H54 (cell line): ENCODE data around the gene UCN2.
A peak's percentile ranks its signal among the peaks of the same experiment; 100 is the strongest.
"Not testable (repeated sequence)": the region's sequence is repeated elsewhere in the genome, so short reads cannot be mapped to it uniquely, and the experiment has no call there.

Source experiments
- DNase-seq: peaks from one replicate; pipeline ENCODE4 v3.0.0; 2011; ENCODE audit warnings: low spot score, mixed read lengths; ENCODE audit not compliant: insufficient read length
- FAIRE-seq: peaks from 3 replicates; lab custom pipeline; 2011; peaks lifted over from hg19 to GRCh38; lab: Jason Lieb, UNC
- POLR2A ChIP-seq: IDR thresholded peaks from 2 replicates; pipeline ENCODE4 v1.6.1; 2011; ENCODE audit warnings: low read depth, mild to moderate bottlenecking, low read length

Gene UCN2

DNA sequence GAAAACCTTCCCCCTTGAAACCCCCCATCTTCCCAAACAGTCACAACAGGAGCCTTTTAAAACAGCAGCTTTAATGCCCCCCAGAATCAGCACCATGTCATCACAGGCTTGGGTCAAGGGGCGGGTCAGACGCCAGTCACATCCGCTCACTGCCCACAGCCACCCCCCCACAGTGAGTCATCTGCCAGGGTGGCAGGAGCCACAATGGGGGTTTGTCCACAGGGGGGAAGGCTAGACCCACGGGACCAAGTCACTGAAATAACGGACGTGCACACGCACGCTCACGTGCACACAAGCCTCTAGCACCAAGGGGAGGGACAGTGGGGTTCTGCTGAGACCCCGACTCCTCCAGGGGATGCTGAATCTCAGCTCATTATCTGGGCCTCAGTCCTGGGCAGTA lies 441 bp upstream of the UCN2 start:
- FAIRE-seq (no peak), DNase-seq (peak; percentile 92)
- no peak for TF ChIP-seq POLR2A

DNA sequence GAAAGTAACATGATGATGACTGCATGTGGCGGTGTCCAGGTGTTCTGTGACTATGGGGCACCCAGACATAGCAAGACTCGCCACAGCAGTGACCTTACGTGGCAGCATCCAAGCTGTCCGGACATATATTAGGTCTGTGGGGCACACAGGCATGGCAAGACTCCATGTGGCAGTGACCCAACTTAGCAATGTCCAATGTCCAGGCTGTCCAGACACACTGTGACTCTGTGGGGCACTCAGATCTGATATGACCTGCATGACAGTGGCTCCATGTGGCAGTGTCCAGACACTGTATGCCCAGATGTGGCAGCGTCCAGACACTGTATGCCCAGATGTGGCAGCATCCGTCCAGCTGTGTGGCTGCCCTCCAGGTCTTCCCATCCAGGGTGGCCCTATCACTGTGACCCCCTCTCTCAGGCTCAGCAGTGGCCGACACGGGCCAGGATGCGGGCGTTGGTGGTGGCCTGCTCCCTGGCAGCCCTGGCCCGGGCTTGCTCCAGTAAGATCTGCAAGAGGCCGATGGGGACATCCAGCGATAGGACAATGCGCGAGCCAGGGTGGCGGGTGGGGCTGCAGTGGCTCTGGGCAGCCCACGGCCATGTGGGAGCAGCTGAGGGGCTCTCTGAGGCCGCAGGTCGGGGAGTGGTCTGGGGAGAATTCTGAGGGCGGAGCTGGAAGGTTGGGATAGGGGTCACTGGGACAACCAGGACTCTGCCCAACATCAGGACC lies 1.1 kb downstream of the UCN2 start:
- TF ChIP-seq POLR2A, result no peak
- FAIRE-seq (no peak), DNase-seq (no peak)

DNA sequence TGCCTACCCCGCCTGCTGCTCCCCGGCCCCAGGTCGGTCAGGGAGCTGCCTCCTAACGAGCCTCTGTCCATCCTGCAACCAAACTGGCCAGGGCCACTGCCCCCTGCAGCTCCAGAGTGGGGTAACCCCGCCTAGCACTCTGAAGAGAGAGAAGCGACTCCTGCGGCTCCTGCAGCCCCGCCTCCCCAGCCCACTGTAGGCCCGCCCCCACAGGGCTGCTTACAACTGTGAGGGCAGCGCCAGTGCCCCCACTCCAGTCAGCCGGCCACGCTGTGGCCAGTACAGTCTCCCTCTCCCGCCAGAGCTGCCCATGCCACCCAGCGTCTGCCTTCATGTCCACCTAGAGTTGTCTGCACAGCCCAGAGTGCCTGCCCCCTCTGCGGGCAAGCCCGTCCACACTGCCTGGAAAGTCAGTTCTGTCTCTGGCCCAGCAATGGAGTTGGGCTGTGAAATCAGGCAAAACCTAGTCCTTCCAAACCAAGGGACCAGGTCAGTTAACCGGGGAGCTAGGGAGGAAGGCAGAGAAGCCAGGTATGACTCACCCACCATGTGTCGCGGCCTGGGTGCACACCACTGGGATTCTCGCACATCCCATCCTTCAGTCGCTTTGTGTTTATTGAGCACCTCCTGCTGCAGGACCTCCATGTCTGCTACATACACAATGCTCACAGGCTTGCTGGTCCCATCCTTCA lies 2.4 kb downstream of the UCN2 start:
- TF ChIP-seq POLR2A, result peak; percentile 88
- FAIRE-seq, result peak; percentile 27
- DNase-seq, result peak; percentile 77

DNA sequence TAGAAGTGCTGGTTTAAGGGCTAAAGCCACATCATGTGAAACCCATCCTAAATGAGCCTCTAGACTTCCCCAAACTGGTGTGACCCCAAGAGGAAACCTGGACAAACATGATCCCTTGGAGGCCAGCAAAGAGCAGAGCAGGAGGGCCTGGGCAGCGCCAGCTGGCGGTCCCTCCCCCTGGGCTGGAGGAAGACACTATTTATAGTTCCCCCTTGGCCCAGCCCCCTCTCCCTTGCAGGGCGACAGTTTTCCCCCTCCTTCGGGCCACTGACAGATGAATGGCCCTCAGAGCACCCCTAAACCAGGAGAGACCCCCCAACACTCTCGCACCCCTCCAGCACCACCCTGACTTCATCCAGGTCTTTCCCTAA lies 2.9 kb downstream of the UCN2 start:
- no peak for FAIRE-seq
- DNase-seq, result no peak
- no peak for TF ChIP-seq POLR2A

DNA sequence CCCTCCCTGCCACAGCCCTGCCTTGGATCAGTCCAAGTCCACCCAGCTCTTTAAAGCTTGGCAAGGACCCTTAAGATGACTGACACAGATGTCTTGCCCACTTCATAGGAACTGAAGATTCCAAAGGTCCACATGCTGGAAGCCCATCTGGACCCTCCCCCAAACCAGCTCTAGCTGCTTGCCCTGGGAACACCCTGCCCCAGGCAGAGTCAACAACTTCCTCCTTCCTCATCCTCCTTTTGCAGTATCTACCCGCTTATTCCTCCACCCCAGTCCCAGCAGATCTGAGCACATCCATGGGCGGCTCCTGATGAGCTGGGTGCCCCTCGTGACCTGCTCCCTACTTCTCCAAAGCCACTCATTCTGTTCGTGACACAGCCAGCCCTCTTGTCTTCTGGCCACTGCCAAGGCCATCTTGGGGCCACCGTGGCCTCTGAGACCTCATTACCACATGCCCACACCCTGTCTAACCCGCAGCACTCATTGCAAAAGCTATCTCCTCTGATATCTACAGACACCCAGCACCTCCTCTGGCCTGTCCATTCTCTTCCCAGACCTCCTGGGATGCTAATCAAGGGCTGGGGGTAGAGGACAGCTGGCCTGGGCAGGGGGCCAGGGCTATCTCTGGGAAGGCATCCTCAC lies 5.0 kb downstream of the UCN2 start:
- no peak for DNase-seq
- no peak for FAIRE-seq

DNA sequence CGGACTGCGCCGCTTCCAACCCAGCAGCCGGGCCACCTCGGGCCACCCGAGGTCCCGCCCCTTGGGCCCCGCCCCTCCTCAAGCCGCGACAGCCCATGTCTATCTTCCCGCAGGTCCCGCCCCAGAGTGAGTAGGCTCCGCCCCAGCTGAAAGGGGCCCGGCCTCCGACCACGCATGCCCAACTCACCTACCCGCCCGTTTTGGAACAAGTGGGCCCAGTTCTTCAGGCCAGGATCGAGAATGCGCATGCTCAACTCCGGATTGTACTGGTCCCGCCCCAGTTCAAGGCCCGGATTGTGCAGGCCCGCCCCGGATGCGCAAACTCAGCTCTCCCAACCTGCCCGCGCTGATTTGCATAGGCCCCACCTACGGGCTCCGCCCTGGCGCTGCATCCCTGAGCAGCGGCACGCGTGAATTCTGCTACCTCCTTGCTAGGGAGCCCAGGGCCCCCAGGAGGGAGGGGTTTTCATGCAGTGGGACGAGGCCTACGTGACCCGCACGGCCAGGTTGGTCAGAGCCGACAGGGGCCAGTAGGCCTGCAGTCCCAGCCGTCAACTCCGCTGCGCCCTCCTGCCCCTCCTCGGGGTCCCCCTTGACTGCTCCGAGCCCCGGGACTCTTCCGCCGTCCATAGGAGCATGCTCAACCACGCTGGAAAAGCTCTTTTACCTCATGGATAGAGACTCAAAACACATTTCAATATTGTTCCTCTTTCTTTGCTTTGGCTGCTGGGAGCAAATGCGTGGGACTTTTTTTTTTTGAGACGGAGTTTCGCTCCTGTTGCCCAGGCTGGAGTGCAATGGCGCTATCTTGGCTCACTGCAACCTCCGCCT lies 6.6 kb downstream of the UCN2 start, which contains the start of gene PFKFB4:
TSS of gene PFKFB4 (minus strand) at position 8 of the 831 bp plus-strand sequence. CDS start 26 bp downstream, outside the sequence.
- FAIRE-seq (peak; percentile 79), DNase-seq (peak; percentile 89)
- no peak for TF ChIP-seq POLR2A

More for the DNA sequence above, 5.0 kb downstream of the UCN2 start:
- TF ChIP-seq POLR2A, result no peak

DNA sequence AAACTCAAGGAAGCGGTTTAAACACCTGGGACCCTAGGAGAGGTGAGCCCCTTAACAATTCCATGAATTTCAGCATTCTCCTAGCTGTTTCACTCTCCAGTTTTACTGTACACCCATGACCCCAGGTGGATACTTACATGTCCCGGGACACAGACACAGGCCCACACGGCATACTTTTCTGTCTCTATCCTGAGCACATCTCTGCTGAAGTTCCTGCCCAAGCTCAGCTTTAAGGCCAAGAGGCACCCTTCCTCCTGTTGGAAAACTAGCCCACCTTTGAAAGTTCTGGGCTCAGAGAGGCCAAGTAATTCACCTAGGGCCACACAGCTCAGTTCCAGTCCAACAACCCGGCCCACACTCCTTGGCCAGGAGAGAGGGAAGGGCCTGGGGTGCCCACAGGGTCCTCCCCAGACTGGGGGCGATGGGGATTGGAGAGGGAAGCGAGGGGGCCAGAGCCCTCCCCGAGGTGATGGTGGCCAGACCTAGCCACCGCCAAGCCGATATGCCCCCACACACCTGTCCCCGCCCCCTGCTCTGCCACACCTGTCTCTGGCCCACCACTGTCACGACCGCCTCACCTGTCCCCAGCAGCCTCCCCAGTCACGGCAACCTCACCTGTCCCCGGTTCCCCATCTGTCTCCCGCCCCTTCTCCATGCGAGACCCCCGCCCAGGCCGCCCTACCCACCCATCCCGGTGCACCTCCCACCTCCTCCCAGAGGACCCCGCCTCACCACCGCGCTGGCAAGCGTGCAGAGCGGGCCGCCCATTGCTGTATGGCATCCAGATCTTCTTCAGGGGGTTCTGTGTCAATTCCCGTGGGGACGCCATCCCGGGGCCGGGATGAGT lies 7.4 kb downstream of the UCN2 start:
- TF ChIP-seq POLR2A, result peak; percentile 51
- FAIRE-seq, result no peak
- DNase-seq, result no peak

DNA sequence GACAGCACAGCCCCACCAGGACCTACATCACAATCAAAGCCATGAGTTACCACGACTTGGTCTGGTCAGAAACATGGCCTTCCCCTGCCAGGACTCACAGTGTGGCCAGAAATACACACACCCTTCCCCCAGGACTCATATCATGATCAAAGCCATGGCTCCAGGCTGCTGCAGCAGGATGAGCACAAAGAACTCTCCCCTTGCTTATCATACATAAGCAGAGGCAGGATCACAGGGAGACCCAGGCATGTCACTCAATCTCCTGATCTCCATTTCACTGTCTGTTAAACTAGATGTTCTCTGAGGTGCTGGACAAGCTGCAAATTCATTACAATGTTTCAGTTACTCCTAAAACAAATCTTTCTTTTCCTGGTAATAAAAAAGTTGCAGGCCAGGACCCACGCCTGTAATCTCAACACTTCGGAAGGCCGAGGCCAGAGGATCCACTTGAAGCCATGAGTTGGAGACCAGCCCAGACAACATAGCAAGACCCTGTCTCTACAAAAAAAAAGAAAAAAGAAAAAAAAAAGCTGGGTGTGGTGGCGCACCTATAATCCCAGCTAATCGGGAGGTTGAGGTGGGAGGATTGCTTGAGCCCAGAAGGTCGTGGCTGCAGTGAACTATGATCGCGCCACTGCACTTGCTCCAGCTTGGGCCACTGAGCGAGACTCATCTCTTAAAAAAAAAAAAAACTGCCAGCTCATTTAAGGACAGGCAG lies 8.2 kb downstream of the UCN2 start:
- no peak for TF ChIP-seq POLR2A
- FAIRE-seq, result no peak
- DNase-seq, result no peak

DNA sequence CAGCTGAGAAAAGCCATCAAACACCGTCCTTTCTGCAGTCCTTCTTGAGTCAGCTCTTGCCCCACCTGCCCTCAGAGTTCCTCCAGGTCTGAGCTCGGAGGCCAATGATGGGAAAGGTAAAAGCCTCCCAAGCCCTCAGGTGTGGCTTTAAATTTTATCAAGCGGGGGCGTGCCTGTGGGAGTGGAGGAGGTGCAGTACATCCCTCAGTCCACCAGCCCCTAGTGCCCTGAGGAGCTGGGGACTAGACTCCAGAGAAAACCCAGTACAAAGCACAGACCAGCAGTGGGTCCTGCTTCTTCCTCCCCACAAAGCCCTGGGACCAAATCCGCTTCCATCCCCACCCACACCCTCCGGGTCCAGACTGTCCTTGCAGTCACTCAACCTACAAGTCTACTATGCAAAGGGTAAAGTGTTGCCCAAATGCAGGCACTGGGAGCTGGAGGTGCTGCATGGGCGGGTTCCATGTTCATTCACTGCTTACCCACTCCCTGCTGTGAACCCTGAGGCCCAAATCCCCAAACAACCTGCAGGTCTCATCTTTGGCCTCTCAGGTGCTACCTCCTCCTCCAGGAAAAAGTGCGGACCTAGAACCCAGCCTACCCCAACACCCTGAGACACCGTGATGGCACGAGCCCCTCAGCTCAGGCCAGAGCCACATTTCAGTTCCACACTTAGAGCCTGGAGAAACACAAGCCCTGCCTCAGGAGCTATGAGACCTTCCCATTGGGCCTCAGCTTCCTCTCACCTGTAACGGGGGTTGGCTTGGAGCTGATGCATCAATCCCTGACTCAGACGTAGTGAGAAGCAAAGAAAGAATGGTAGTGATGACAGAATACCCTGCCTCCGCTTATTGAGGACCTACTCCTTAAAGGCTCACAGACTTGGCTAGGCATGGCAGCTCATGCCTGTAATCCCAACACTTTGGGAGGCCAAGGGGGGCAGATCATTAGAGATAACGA lies 9.4 kb downstream of the UCN2 start:
- FAIRE-seq, result no peak
- no peak for TF ChIP-seq POLR2A
- no peak for DNase-seq

DNA sequence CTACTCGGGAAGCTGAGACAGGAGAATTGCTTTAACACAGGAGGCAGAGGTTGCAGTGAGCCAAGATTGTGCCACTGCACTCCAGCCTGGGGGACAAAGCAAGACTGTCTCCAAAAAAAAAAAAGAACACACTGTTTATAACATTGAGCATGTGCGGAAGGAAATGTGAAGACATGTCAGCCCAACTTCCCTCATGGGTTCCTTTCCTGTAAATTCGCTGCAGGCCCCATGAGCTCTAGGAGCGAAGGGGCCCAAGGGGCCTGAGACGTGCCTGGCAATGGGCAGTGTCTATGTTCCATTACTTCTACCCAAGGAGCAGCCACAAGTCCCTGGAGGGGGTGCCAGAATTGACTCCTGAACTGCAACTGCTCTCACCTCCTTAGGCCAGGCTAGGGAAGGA lies 10.2 kb downstream of the UCN2 start:
- no peak for TF ChIP-seq POLR2A
- no peak for FAIRE-seq
- DNase-seq, result no peak

DNA sequence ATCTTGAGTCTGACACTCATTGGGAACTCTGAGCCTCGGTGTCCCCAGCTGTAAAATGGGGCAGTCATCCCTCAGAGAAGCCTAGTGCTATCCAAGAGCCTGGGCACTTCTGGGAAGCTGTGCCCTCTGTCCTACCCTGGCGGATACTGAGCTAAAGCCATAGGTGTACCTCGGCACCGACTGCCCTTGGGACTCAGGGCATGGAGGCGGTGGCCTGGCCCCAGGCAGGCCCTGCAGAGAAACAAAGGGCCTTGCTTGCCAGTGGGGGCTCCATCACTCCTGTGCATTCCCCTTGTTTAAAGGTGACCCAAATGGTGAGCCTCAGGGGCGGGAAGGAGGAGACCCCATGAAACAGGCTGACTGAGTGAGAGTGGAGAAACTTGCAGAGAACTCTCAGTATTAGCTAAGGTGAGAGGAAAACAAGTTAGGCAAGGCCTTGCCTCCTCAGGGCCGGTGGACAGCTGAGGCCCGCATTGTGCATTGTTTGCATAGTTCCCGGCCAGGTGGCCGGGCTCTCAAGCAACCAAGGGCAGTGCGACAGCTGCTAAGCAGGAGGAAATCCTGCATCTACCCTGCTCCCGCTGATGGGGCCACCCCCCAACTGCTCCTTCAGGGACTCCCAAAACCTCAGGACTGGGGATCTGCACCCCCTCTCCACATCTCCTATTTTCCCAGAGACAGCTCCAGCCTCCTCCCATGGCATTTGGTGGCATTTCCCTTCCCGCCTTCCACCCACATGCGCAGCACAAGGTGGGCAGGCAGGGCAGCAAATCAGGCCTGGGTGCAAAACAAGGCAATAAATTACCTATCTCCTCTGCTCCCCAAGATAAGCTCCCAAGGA lies 11.2 kb downstream of the UCN2 start:
- FAIRE-seq, result no peak
- no peak for TF ChIP-seq POLR2A
- no peak for DNase-seq

DNA sequence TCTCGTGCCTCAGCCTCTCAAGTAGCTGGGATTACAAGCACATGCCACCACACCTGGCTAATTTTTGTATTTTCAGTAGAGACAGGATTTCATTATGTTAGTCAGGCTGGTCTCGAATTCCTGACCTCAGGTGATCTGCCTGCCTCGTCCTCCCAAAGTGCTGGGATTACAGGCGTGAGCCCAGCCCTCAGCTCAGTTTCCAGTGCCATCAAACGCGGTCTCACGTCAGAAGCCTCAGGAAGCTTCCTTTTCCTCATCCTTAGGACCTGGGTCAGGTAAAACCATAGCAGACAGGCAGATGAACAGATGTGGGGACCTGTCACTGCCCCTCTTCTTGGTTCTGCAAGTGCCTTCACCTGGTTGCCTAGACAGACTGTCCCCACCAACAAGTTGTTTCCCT lies 11.9 kb downstream of the UCN2 start:
- DNase-seq, FAIRE-seq: not testable (repeated sequence)
